HEK293T (cell line): ENCODE measurements around the gene VPS26C.
"Not testable (repeated sequence)": the region's sequence is repeated elsewhere in the genome, so short reads cannot be mapped to it uniquely, and the experiment has no call there.

ENCODE experiments used
- CTCF ChIA-PET: fragments of 350-600 bp; formaldehyde crosslinking; extraction: SDS; loops from one replicate; lab custom pipeline; 2021; ENCODE audit warnings: antibody characterized with exemption, inconsistent platforms; lab: Yijun Ruan, JAX
- POLR2A ChIA-PET: fragments of 350-600 bp; formaldehyde crosslinking; extraction: SDS; loops from one replicate; lab custom pipeline; 2020; ENCODE audit warnings: antibody characterized with exemption, inconsistent platforms; lab: Yijun Ruan, JAX
- DNase-seq: peaks from one replicate; pipeline ENCODE4 v3.0.0; 2012; ENCODE audit warnings: mixed read lengths; ENCODE audit errors: extremely low spot score
- ARNT ChIP-seq: fragments of 450-650 bp; IDR thresholded peaks from 2 replicates; pipeline ENCODE4 v1.6.1; 2017; ENCODE audit warnings: mild to moderate bottlenecking
- BHLHE40 ChIP-seq: fragments of 450-650 bp; IDR thresholded peaks from 2 replicates; pipeline ENCODE4 v1.6.1; 2016; ENCODE audit warnings: mild to moderate bottlenecking, moderate library complexity, borderline replicate concordance
- CTBP1 ChIP-seq: fragments of 450-650 bp; IDR thresholded peaks from 2 replicates; pipeline ENCODE4 v1.6.1; 2016; ENCODE audit warnings: borderline replicate concordance
- ELF4 ChIP-seq: fragments of 450-650 bp; IDR thresholded peaks from 2 replicates; pipeline ENCODE4 v1.6.1; 2017; ENCODE audit warnings: antibody characterized with exemption
- FOXA1 ChIP-seq: fragments of 450-650 bp; IDR thresholded peaks from 2 replicates; pipeline ENCODE4 v1.6.1; 2016; ENCODE audit warnings: mild to moderate bottlenecking
- FOXK2 ChIP-seq: fragments of 450-650 bp; IDR thresholded peaks from 2 replicates; pipeline ENCODE4 v1.6.1; 2016; ENCODE audit warnings: mild to moderate bottlenecking
- FOXM1 ChIP-seq: fragments of 450-650 bp; IDR thresholded peaks from 2 replicates; pipeline ENCODE4 v1.6.1; 2017; ENCODE audit warnings: mild to moderate bottlenecking, borderline replicate concordance
- HDGF ChIP-seq: fragments of 450-650 bp; IDR thresholded peaks from 2 replicates; pipeline ENCODE4 v1.6.1; 2017; ENCODE audit warnings: antibody characterized with exemption, borderline replicate concordance
- L3MBTL2 ChIP-seq: fragments of 450-650 bp; conservative IDR thresholded peaks from 2 replicates; pipeline ENCODE4 v1.6.1; 2016; ENCODE audit warnings: mild to moderate bottlenecking
- LEF1 ChIP-seq: fragments of 450-650 bp; IDR thresholded peaks from 2 replicates; pipeline ENCODE4 v1.6.1; 2017; ENCODE audit warnings: mild to moderate bottlenecking, borderline replicate concordance
- NFRKB ChIP-seq: fragments of 450-650 bp; IDR thresholded peaks from 2 replicates; pipeline ENCODE4 v1.6.1; 2016; ENCODE audit warnings: mild to moderate bottlenecking, moderate library complexity
- PKNOX1 ChIP-seq: fragments of 450-650 bp; IDR thresholded peaks from 2 replicates; pipeline ENCODE4 v1.6.1; 2016
- SP1 ChIP-seq: fragments of 450-650 bp; IDR thresholded peaks from 2 replicates; pipeline ENCODE4 v1.6.1; 2017
- SUZ12 ChIP-seq: fragments of 450-650 bp; IDR thresholded peaks from 2 replicates; pipeline ENCODE4 v1.6.1; 2016; ENCODE audit warnings: mild to moderate bottlenecking
- TARDBP ChIP-seq: fragments of 450-650 bp; IDR thresholded peaks from 2 replicates; pipeline ENCODE4 v1.6.1; 2016
- ZNF384 ChIP-seq: fragments of 450-650 bp; IDR thresholded peaks from 2 replicates; pipeline ENCODE4 v1.6.1; 2016

VPS26C gene

GRCh38 chr21:37292041-37292440 is 24.9 kb upstream of the VPS26C start:
- POLR2A ChIA-PET, result no interaction called here
- CTCF ChIA-PET, result no interaction called here
- DNase-seq, result no peak
- TF ChIP-seq FOXM1 (no peak), PKNOX1 (no peak), CTBP1 (no peak), TARDBP (no peak), LEF1 (no peak), FOXK2 (no peak), L3MBTL2 (no peak), FOXA1 (no peak), ZNF384 (no peak), NFRKB (no peak), ARNT (no peak), ELF4 (no peak), HDGF (no peak), BHLHE40 (no peak), SUZ12 (no peak), SP1 (no peak)

GRCh38 chr21:37283191-37283710 is 16.1 kb upstream of the VPS26C start:
- CTCF ChIA-PET, result not testable (repeated sequence)
- POLR2A ChIA-PET, result interaction anchor here (0.6 to 1.3 kb wide), 2 partner anchors 15 to 16 kb away, joined by 3 read pairs; partner anchors contain the start of gene VPS26C

GRCh38 chr21:37282602-37283001 is 15.5 kb upstream of the VPS26C start:
- CTCF ChIA-PET, POLR2A ChIA-PET, DNase-seq: not testable (repeated sequence)

More at GRCh38 chr21:37283191-37283710, 16.1 kb upstream of the VPS26C start:
- DNase-seq, result not testable (repeated sequence)

GRCh38 chr21:37281993-37282392 is 14.9 kb upstream of the VPS26C start:
- ChIA-PET POLR2A (no interaction called here), CTCF (no interaction called here)
- DNase-seq, result no peak
- TF ChIP-seq L3MBTL2 (peak; percentile 90), BHLHE40 (no peak), PKNOX1 (peak; percentile 16; the same call in 1 of the 2 replicates)

GRCh38 chr21:37281579-37281978 is 14.4 kb upstream of the VPS26C start:
- ChIA-PET CTCF (no interaction called here), POLR2A (no interaction called here)
- TF ChIP-seq NFRKB (no peak), FOXM1 (no peak), FOXA1 (no peak), FOXK2 (no peak), L3MBTL2 (no peak)
- no peak for DNase-seq

- POLR2A ChIA-PET, CTCF ChIA-PET, DNase-seq: not testable (repeated sequence)
These were observed 12.1 kb upstream of the VPS26C start for GRCh38 chr21:37279271-37279670.

GRCh38 chr21:37278199-37278598 is 11.1 kb upstream of the VPS26C start:
- CTCF ChIA-PET, result no interaction called here

More at GRCh38 chr21:37278199-37278598, 11.1 kb upstream of the VPS26C start:
- TF ChIP-seq CTBP1, result no peak
- TF ChIP-seq ZNF384, result no peak
- TF ChIP-seq HDGF, result no peak
- TF ChIP-seq FOXK2, result no peak
- no peak for TF ChIP-seq LEF1
- TF ChIP-seq FOXM1, result no peak
- no peak for TF ChIP-seq TARDBP
- TF ChIP-seq FOXA1, result no peak
- no peak for TF ChIP-seq PKNOX1
- no peak for DNase-seq
- POLR2A ChIA-PET, result no interaction called here
